Upper lobe of left lung (tissue), 6 donors: ENCODE data around the gene GPC5. TPM values are rescaled to one million over a fixed set of nuclear protein-coding genes. Genes with fewer than 3 reads are reported as not detected.
"Not testable (repeated sequence)": the region's sequence is repeated elsewhere in the genome, so short reads cannot be mapped to it uniquely, and the experiment has no call there.

Experiments used
- ATAC-seq, 2 donors: fragments of 200-7000 bp; cut with Tn5 transposase; one replicate each; pipeline ENCODE4 v1.9.1; 2022; ENCODE audit warnings: mild to moderate bottlenecking in 2 of 2, moderate library complexity in 2 of 2; ENCODE audit not compliant: low FRiP score in 2 of 2
- DNase-seq, 2 donors: peaks; one replicate each; pipeline ENCODE4 v3.0.0-alpha.2; 2019 to 2020
- H3K27ac ChIP-seq, 4 donors: fragments of 200-600 bp; sonication (generic); one replicate each; pipeline ENCODE4 v1.5.1; 2016 to 2019
- H3K27me3 ChIP-seq, 4 donors: fragments of 200-600 bp; sonication (generic); one replicate each; pipeline ENCODE4 v1.5.1; 2017 to 2019
- H3K36me3 ChIP-seq, 4 donors: fragments of 200-600 bp; sonication (generic); one replicate each; pipeline ENCODE4 v1.5.1; 2016 to 2019
- H3K4me1 ChIP-seq, 4 donors: fragments of 200-600 bp; sonication (generic); one replicate each; pipeline ENCODE4 v1.5.1; 2018 to 2019
- H3K4me3 ChIP-seq, 4 donors: fragments of 200-600 bp; sonication (generic); one replicate each; pipeline ENCODE4 v1.5.1; 2017 to 2019; ENCODE audit warnings: mild to moderate bottlenecking in 2 of 4, moderate library complexity in 1 of 4
- H3K9me3 ChIP-seq, 4 donors: fragments of 200-600 bp; sonication (generic); one replicate each; pipeline ENCODE4 v1.5.1; 2018 to 2019
- EP300 ChIP-seq, 4 donors: sonication (generic); formaldehyde crosslinking; IDR thresholded peaks; one replicate each; pipeline ENCODE4 v1.5.1; 2017; ENCODE audit warnings: antibody characterized with exemption in 4 of 4, control low read depth in 2 of 4
- POLR2A ChIP-seq, 4 donors: fragments of 450-650 bp; IDR thresholded peaks; one replicate each; pipeline ENCODE4 v1.5.1; 2016 to 2017; ENCODE audit warnings: antibody characterized with exemption in 4 of 4, mild to moderate bottlenecking in 2 of 4
- POLR2AphosphoS5 ChIP-seq, 2 donors: sonication (generic); formaldehyde crosslinking; IDR thresholded peaks; one replicate each; pipeline ENCODE4 v1.5.1; 2017; ENCODE audit warnings: antibody characterized with exemption in 2 of 2
- WGBS, 2 donors: methylation state at CpG; one replicate each; pipeline ENCODE4 v1.1.5; 2017 to 2018; 5-methylcytosine and 5-hydroxymethylcytosine counted together
- total RNA-seq, 6 donors: library from RNA; depleted of rRNA in 4 of 6; stranded (reverse); fragments of >200 nt in 4 of 6; gene quantifications; one replicate each; pipeline versions ENCODE4 v1.1.0 to v1.2.1, GENCODE V29; 2016 to 2021
- TF ChIP-seq, protein P1 (sequence below), 6 experiments: fragments of 450-650 bp in 4 of 6; fragments of 200-600 bp in 2 of 6; sonication (generic) in 2 of 6; IDR thresholded peaks; one replicate each; pipeline ENCODE4 v1.5.1; 2016 to 2019; ENCODE audit warnings: antibody characterized with exemption in 6 of 6
- donor health status: DM: no; HTN: no; CAD: no; lungs with moderate emphysema.
- donor health status: DM: no; HTN: yes; CAD: no; lungs with severe emphysema.

The GPC5 gene
- total RNA-seq, 6 donors from 2014 or later, result 7.6 to 51.4 (median 12.8) TPM

DNA sequence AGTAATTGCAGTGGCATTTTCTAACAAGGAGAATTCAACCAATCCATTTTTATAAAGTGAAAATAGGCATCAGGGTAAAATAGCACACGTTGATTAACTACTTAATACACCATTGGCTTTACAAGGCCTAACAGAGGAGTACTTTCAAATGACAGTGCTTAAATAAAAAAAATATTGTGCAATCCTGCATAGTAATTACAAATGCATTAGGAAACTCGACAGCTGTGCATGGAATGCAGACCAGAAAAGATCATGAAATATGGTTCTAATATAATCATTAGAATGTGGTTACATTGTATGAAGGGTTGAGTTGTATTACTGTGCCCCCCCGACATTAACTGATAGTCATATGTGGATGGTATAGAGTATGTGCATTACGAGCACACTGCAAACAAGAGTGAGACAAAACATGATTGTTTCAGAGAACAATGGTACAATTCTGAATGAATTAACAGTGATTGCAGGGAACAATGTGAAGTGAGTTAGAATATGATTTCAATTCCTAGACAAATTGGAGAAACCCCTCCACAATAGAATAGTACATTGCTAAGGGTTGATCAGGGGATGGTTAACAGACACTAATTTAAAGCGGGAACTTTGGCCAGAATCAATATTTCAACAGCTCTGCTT, 270.6 kb downstream of the GPC5 start:
- DNase-seq (no peak), ATAC-seq (no peak)
- Histone ChIP-seq H3K4me1 (no peaks in the 10 kb centered on the region), H3K9me3 (no peaks in the 10 kb centered on the region), H3K27ac (no peak overlapping the region), H3K4me3 (no peak overlapping the region), H3K36me3 (no peaks in the 10 kb centered on the region), H3K27me3 (no peaks in the 10 kb centered on the region)
- 61 to 68% methylated on average over 5 of the region's 5 CpGs for WGBS, 2 donors
- no peak for TF ChIP-seq EP300 (IDR thresholded peaks at IDR 0.05)
- no peak for TF ChIP-seq POLR2A (IDR thresholded peaks at IDR 0.05)
- TF ChIP-seq POLR2AphosphoS5 (IDR thresholded peaks at IDR 0.05), result no peak
- TF ChIP-seq, protein P1, sequence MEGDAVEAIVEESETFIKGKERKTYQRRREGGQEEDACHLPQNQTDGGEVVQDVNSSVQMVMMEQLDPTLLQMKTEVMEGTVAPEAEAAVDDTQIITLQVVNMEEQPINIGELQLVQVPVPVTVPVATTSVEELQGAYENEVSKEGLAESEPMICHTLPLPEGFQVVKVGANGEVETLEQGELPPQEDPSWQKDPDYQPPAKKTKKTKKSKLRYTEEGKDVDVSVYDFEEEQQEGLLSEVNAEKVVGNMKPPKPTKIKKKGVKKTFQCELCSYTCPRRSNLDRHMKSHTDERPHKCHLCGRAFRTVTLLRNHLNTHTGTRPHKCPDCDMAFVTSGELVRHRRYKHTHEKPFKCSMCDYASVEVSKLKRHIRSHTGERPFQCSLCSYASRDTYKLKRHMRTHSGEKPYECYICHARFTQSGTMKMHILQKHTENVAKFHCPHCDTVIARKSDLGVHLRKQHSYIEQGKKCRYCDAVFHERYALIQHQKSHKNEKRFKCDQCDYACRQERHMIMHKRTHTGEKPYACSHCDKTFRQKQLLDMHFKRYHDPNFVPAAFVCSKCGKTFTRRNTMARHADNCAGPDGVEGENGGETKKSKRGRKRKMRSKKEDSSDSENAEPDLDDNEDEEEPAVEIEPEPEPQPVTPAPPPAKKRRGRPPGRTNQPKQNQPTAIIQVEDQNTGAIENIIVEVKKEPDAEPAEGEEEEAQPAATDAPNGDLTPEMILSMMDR (IDR thresholded peaks at IDR 0.05), result no peak

DNA sequence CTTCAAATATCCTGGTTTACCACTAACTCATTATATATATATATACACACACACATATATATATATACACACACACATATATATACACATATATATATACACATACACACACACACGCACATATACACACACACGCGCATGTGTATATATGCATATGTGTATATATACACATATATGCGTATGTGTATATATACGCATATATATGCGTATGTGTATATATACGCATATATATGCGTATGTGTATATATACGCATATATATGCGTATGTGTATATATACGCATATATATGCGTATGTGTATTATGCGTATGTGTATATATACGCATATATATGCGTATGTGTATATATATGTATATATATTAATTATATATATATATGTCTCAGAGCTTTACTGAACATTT, 275.9 kb downstream of the GPC5 start:
- WGBS, 2 donors, result 94 to 98% methylated on average over 15 of the region's 15 CpGs
- not testable (repeated sequence) for DNase-seq

DNA sequence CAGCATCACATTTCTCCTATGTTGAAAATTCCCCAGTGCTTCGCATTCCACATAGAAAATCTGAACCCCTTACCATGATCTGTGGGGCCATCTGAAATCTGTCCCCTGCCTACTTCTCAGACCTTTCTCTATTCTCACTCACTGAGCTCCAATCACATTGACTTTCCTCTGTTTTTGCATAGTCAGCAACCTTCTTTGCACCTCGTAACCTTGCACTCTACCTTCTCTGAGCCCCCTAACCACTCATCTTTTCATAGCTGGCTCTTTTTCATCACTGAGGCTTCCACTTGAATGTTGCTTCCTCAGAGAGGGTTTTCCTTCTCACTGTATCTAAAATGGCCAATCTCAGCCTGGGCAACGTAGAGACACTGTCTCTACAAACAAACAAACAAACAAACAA, 286.3 kb downstream of the GPC5 start:
- WGBS, 2 donors, result 64 to 81% methylated on average over 3 of the region's 3 CpGs
- Histone ChIP-seq H3K4me3 (no peak overlapping the region), H3K27ac (no peak overlapping the region), H3K4me1 (no peaks in the 10 kb centered on the region), H3K36me3 (no peaks in the 10 kb centered on the region), H3K27me3 (no peaks in the 10 kb centered on the region), H3K9me3 (no peaks in the 10 kb centered on the region)
- ATAC-seq (no peak), DNase-seq (no peak)
- TF ChIP-seq, protein P1 (IDR thresholded peaks at IDR 0.05), result no peak
- TF ChIP-seq EP300 (IDR thresholded peaks at IDR 0.05) (no peak), POLR2AphosphoS5 (IDR thresholded peaks at IDR 0.05) (no peak), POLR2A (IDR thresholded peaks at IDR 0.05) (no peak)

More for the DNA sequence above, 275.9 kb downstream of the GPC5 start:
- not testable (repeated sequence) for ATAC-seq, H3K4me3 ChIP-seq, H3K36me3 ChIP-seq, H3K27me3 ChIP-seq, H3K4me1 ChIP-seq, H3K27ac ChIP-seq, H3K9me3 ChIP-seq

DNA sequence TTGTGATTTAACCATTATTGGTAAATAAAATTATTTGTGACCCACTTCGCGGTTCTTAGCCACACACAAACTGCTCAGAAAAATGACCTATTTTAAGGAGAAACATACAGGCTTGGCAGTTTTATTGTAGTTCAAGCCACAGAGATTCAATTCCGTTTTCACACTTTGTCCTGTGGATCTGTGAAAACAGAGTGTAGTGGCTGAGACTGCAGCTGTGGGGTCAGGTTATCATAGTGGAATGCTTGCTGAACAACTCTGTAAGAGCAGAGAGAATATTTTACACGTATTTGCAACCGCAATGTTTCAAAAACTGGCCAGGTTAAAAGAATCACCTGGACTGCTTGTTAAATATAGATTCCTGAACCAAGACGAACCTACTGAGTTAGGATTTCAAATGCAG, 292.5 kb downstream of the GPC5 start:
- DNase-seq, result no peak
- H3K4me3 ChIP-seq, result no peak overlapping the region
- H3K27me3 ChIP-seq, result no peaks in the 10 kb centered on the region
- H3K27ac ChIP-seq, result no peak overlapping the region
- TF ChIP-seq, protein P1 (IDR thresholded peaks at IDR 0.05), result no peak
- TF ChIP-seq POLR2A (IDR thresholded peaks at IDR 0.05) (no peak), POLR2AphosphoS5 (IDR thresholded peaks at IDR 0.05) (no peak), EP300 (IDR thresholded peaks at IDR 0.05) (no peak)
- 72 to 74% methylated on average over 6 of the region's 6 CpGs for WGBS, 2 donors
- no peaks in the 10 kb centered on the region for H3K36me3 ChIP-seq
- H3K4me1 ChIP-seq, result no peaks in the 10 kb centered on the region
- H3K9me3 ChIP-seq, result no peaks in the 10 kb centered on the region
- no peak for ATAC-seq

DNA sequence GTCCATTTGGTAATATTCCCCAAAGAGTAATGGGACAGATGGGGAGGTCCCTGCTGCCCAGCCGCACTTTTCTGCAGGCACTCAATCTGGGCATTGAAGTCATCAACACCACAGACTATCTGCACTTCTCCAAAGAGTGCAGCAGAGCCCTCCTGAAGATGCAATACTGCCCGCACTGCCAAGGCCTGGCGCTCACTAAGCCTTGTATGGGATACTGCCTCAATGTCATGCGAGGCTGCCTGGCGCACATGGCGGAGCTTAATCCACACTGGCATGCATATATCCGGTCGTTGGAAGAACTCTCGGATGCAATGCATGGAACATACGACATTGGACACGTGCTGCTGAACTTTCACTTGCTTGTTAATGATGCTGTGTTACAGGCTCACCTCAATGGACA, 295.0 kb downstream of the GPC5 start:
- no peaks in the 10 kb centered on the region for H3K9me3 ChIP-seq

More for the DNA sequence above, 295.0 kb downstream of the GPC5 start:
- ATAC-seq, result no peak
- no peak overlapping the region for H3K4me3 ChIP-seq
- no peak for DNase-seq
- 87 to 94% methylated on average over 9 to 11 of the region's 11 CpGs for WGBS, 2 donors
- TF ChIP-seq EP300 (IDR thresholded peaks at IDR 0.05), result no peak
- TF ChIP-seq, protein P1 (IDR thresholded peaks at IDR 0.05), result no peak
- H3K36me3 ChIP-seq, result no peaks in the 10 kb centered on the region
- no peaks in the 10 kb centered on the region for H3K4me1 ChIP-seq
- no peak overlapping the region for H3K27ac ChIP-seq
- no peaks in the 10 kb centered on the region for H3K27me3 ChIP-seq
